Measurements from ENCODE around the gene MEGF8.
"Not testable (repeated sequence)": the region's sequence is repeated elsewhere in the genome, so short reads cannot be mapped to it uniquely, and the experiment has no call there.

GRCh38 chr19:42331333-42331732 lies 5.9 kb downstream of the MEGF8 start:
- TF ChIP-seq POLR2AphosphoS5 (IDR thresholded peaks at IDR 0.05) = not testable (repeated sequence)
- TF ChIP-seq, protein P1, sequence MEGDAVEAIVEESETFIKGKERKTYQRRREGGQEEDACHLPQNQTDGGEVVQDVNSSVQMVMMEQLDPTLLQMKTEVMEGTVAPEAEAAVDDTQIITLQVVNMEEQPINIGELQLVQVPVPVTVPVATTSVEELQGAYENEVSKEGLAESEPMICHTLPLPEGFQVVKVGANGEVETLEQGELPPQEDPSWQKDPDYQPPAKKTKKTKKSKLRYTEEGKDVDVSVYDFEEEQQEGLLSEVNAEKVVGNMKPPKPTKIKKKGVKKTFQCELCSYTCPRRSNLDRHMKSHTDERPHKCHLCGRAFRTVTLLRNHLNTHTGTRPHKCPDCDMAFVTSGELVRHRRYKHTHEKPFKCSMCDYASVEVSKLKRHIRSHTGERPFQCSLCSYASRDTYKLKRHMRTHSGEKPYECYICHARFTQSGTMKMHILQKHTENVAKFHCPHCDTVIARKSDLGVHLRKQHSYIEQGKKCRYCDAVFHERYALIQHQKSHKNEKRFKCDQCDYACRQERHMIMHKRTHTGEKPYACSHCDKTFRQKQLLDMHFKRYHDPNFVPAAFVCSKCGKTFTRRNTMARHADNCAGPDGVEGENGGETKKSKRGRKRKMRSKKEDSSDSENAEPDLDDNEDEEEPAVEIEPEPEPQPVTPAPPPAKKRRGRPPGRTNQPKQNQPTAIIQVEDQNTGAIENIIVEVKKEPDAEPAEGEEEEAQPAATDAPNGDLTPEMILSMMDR (IDR thresholded peaks at IDR 0.05) = not testable (repeated sequence)

Measured in suprapubic skin (tissue), 3 donors.